T-helper 1 cell treated with Interleukin-12 subunit alpha and Interleukin-12 subunit beta and Interleukin-4 antibody, amounts not matched to agents 30 μg/mL and 1 μg/mL, for 36 hours (primary cell): ENCODE measurements around the gene IL3.

Experiments used
- H3K27ac Mint-ChIP-seq: one replicate; pipeline ENCODE4 v1.8.0; 2021; ENCODE audit warnings: mild to moderate bottlenecking, mixed read lengths
- H3K27me3 Mint-ChIP-seq: one replicate; pipeline ENCODE4 v1.8.0; 2021; ENCODE audit warnings: low read depth, mixed read lengths
- H3K36me3 Mint-ChIP-seq: one replicate; pipeline ENCODE4 v1.8.0; 2021; ENCODE audit warnings: low read depth, mixed read lengths
- H3K4me1 Mint-ChIP-seq: one replicate; pipeline ENCODE4 v1.8.0; 2021; ENCODE audit warnings: low read depth, mixed read lengths
- H3K4me3 Mint-ChIP-seq: one replicate; pipeline ENCODE4 v1.8.0; 2021; ENCODE audit warnings: mild to moderate bottlenecking, moderate library complexity, mixed read lengths
- H3K9me3 Mint-ChIP-seq: one replicate; pipeline ENCODE4 v1.8.0; 2021; ENCODE audit warnings: mixed read lengths

Gene IL3

DNA sequence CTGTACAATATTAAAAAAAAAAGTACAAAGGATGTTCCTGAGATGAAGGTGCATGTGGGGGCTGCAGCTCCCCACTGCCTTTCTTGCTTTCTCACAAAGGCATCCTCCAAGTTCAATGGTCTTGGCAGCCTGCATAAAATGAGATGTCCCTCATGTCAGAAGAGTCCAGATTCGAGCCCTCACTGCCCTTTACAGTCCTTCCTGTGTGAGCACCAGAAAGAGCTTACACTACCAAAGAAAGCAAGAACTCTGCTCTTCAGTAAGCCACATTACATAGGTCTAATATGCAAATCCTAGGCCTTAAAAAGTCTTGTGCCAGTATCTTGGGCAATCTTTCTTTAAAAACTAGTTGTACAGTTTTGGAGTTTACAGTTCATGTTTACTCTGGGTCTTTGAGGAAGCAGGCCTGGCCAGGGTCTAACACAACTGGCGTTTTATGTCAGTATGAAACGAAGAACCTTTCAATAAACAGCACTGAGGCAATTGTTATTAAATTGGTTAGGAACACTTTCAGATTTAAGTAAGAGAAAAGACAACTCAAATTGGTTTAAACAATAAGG is 49.1 kb downstream of the IL3 start:
- Mint-ChIP-seq H3K4me1 (peaks cover 70% of the 10 kb centered on the region), H3K36me3 (peaks cover 31% of the 10 kb centered on the region), H3K27ac (peak overlapping the region; percentile 82), H3K4me3 (peak overlapping the region; percentile 30), H3K27me3 (no peaks in the 10 kb centered on the region), H3K9me3 (peaks cover 24% of the 10 kb centered on the region)

DNA sequence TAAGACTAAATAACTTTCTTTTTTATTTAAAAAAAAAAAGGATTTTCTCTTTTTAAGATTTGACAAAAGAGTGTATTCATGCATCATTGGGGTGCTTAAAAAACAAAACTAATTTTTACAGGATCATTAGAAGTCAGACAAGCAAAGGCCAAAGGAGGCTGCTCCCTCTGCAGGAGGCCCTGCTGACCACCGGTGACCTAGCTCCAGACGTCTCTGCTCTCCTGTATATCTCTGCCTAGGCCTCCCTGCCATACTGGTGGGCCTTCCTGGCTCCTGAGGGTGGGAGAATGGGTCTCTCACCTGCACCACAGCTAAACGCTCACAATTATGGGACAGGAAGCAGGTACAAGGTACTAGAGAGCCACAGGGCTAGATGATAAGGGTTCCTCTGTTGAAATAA is 49.7 kb downstream of the IL3 start:
- H3K27me3 Mint-ChIP-seq: no peaks in the 10 kb centered on the region
- peak overlapping the region; percentile 88 for H3K27ac Mint-ChIP-seq

DNA sequence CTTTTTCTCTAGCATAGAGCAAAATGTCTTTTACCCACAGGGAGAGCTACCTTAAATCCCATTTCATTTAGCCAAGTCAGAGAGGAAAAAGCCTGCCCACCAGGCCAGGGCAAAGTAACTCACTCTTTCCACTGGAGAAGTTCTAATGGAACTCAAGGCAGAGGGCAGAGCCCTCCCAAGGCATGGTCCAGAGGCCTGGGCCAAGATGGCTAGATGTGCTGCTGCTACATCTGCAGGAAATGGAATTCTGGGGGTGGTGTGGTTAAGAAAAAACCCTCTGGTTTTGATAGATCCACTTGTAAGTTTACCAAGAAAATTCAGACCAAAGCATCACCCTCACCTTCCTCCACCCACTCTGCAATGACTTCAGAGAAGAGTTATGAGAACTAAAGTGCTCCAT is 50.5 kb downstream of the IL3 start:
- Mint-ChIP-seq H3K27ac (peak overlapping the region; percentile 88), H3K9me3 (peaks cover 27% of the 10 kb centered on the region), H3K4me3 (peak overlapping the region; percentile 77), H3K36me3 (peaks cover 32% of the 10 kb centered on the region), H3K4me1 (peaks cover 69% of the 10 kb centered on the region), H3K27me3 (no peaks in the 10 kb centered on the region)

More for the DNA sequence above, 49.7 kb downstream of the IL3 start:
- Mint-ChIP-seq H3K4me3 (peak overlapping the region; percentile 77), H3K4me1 (peaks cover 69% of the 10 kb centered on the region), H3K36me3 (peaks cover 35% of the 10 kb centered on the region), H3K9me3 (peaks cover 27% of the 10 kb centered on the region)

- Mint-ChIP-seq H3K36me3 (peaks cover 34% of the 10 kb centered on the region), H3K27me3 (no peaks in the 10 kb centered on the region), H3K4me1 (peaks cover 66% of the 10 kb centered on the region), H3K4me3 (peak overlapping the region; percentile 59), H3K27ac (peak overlapping the region; percentile 69), H3K9me3 (peaks cover 27% of the 10 kb centered on the region)
Measured at GRCh38 chr5:132112111-132112510, 51.7 kb downstream of the IL3 start.
